ENCODE data around the gene KRTAP3-3. TPM values are rescaled to one million over a fixed set of nuclear protein-coding genes. Genes with fewer than 3 reads are reported as not detected.

KRTAP3-3 gene
- total RNA-seq, 1 donor = not detected

GRCh38 chr17:40945414-40945813 lies 48.5 kb downstream of the KRTAP3-3 start:
- no peak overlapping the region for H2AFZ ChIP-seq (ENCODE audit: low read length)
- no peak overlapping the region for H3K4me3 ChIP-seq (ENCODE audit: insufficient read depth, low read length)
- H3K36me3 ChIP-seq (ENCODE audit: insufficient read depth, low read length) = no peaks in the 10 kb centered on the region
- H3K27me3 ChIP-seq (ENCODE audit: insufficient read depth, low read length) = no peaks in the 10 kb centered on the region
- H3K27ac ChIP-seq (ENCODE audit: low read depth, low read length) = no peak overlapping the region
- H3K4me2 ChIP-seq (ENCODE audit: insufficient read depth, low read length) = no peak overlapping the region
- no peak for DNase-seq (ENCODE audit: insufficient read length, low spot score, missing footprints)
- no peaks in the 10 kb centered on the region for H3K9me3 ChIP-seq (ENCODE audit: low read depth, low read length)
- no peaks in the 10 kb centered on the region for H3K79me2 ChIP-seq (ENCODE audit: insufficient read depth, low read length)
- TF ChIP-seq, protein P1, sequence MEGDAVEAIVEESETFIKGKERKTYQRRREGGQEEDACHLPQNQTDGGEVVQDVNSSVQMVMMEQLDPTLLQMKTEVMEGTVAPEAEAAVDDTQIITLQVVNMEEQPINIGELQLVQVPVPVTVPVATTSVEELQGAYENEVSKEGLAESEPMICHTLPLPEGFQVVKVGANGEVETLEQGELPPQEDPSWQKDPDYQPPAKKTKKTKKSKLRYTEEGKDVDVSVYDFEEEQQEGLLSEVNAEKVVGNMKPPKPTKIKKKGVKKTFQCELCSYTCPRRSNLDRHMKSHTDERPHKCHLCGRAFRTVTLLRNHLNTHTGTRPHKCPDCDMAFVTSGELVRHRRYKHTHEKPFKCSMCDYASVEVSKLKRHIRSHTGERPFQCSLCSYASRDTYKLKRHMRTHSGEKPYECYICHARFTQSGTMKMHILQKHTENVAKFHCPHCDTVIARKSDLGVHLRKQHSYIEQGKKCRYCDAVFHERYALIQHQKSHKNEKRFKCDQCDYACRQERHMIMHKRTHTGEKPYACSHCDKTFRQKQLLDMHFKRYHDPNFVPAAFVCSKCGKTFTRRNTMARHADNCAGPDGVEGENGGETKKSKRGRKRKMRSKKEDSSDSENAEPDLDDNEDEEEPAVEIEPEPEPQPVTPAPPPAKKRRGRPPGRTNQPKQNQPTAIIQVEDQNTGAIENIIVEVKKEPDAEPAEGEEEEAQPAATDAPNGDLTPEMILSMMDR (IDR thresholded peaks at IDR 0.05; ENCODE audit: extremely low read depth, low read depth, low read length) = no peak
- no peaks in the 10 kb centered on the region for H3K4me1 ChIP-seq (ENCODE audit: insufficient read depth, low read length)
- H4K20me1 ChIP-seq (ENCODE audit: insufficient read depth, low read length) = no peaks in the 10 kb centered on the region

GRCh38 chr17:40944531-40944930 lies 49.4 kb downstream of the KRTAP3-3 start:
- no peak for DNase-seq (ENCODE audit: insufficient read length, low spot score, missing footprints)
- H3K4me2 ChIP-seq (ENCODE audit: insufficient read depth, low read length) = no peak overlapping the region
- no peaks in the 10 kb centered on the region for H3K4me1 ChIP-seq (ENCODE audit: insufficient read depth, low read length)
- no peaks in the 10 kb centered on the region for H3K27me3 ChIP-seq (ENCODE audit: insufficient read depth, low read length)
- peak overlapping the region; percentile 71 for H2AFZ ChIP-seq (ENCODE audit: low read length)
- no peak overlapping the region for H3K27ac ChIP-seq (ENCODE audit: low read depth, low read length)
- H3K79me2 ChIP-seq (ENCODE audit: insufficient read depth, low read length) = no peaks in the 10 kb centered on the region
- TF ChIP-seq, protein P1 (IDR thresholded peaks at IDR 0.05; ENCODE audit: extremely low read depth, low read depth, low read length) = no peak
- no peak overlapping the region for H3K4me3 ChIP-seq (ENCODE audit: insufficient read depth, low read length)
- H3K9me3 ChIP-seq (ENCODE audit: low read depth, low read length) = no peaks in the 10 kb centered on the region
- H4K20me1 ChIP-seq (ENCODE audit: insufficient read depth, low read length) = no peaks in the 10 kb centered on the region
- H3K36me3 ChIP-seq (ENCODE audit: insufficient read depth, low read length) = no peaks in the 10 kb centered on the region

Small RNA genes lying within 50 kb of the gene (small RNA-seq; reads per million reads assigned to genes)
- not detected for gene KRTAP3-4P

Other genes with a start within 250 kb of the KRTAP3-3 start
- gene KRT25, start 238.8 kb downstream of the KRTAP3-3 start, total RNA-seq = not detected in 2 replicates
- gene KRT26, start 222.0 kb downstream of the KRTAP3-3 start, total RNA-seq = not detected in 2 replicates
- not detected in 2 replicates for gene KRT27, start 211.6 kb downstream of the KRTAP3-3 start, total RNA-seq
- not detected in 2 replicates for gene KRT28, start 194.2 kb downstream of the KRTAP3-3 start, total RNA-seq
- gene KRT10, start 171.6 kb downstream of the KRTAP3-3 start, total RNA-seq = 2.2 and 2.4 TPM in 2 replicates
- not detected in 2 replicates for gene KRT12, start 126.9 kb downstream of the KRTAP3-3 start, total RNA-seq
- gene KRT20, start 108.9 kb downstream of the KRTAP3-3 start, total RNA-seq = not detected in 2 replicates
- 0.36 and 0.59 TPM in 2 replicates for gene KRT23, start 56.5 kb downstream of the KRTAP3-3 start, total RNA-seq
- 0.36 TPM in 1 of 2 replicates, not detected in the other for gene KRT39, start 27.2 kb downstream of the KRTAP3-3 start, total RNA-seq
- gene KRT40, start 9.8 kb downstream of the KRTAP3-3 start, total RNA-seq = under 0.01 TPM in 1 of 2 replicates, not detected in the other
- gene KRTAP3-2, start 5.7 kb upstream of the KRTAP3-3 start, total RNA-seq = not detected in 2 replicates
- gene KRTAP3-1, start 15.0 kb upstream of the KRTAP3-3 start, total RNA-seq = not detected in 2 replicates
- gene KRTAP1-5, start 33.0 kb upstream of the KRTAP3-3 start, total RNA-seq = 25.0 and 31.8 TPM in 2 replicates
- not detected in 2 replicates for gene KRTAP1-4, start 36.0 kb upstream of the KRTAP3-3 start, total RNA-seq
- gene KRTAP1-3, start 40.7 kb upstream of the KRTAP3-3 start, total RNA-seq = not detected in 2 replicates
- gene KRTAP1-1, start 47.3 kb upstream of the KRTAP3-3 start, total RNA-seq = 2.2 and 2.4 TPM in 2 replicates
- gene KRTAP2-1, start 53.2 kb upstream of the KRTAP3-3 start, total RNA-seq = not detected in 2 replicates
- gene KRTAP2-2, start 61.1 kb upstream of the KRTAP3-3 start, total RNA-seq = not detected in 2 replicates
- 0.29 TPM in 1 of 2 replicates, not detected in the other for gene KRTAP2-3, start 66.0 kb upstream of the KRTAP3-3 start, total RNA-seq
- gene KRTAP2-4, start 71.7 kb upstream of the KRTAP3-3 start, total RNA-seq = not detected in 2 replicates
- gene KRTAP4-7, start 90.0 kb upstream of the KRTAP3-3 start, total RNA-seq = under 0.01 and 0.72 TPM in 2 replicates
- gene KRTAP4-8, start 104.0 kb upstream of the KRTAP3-3 start, total RNA-seq = not detected in 2 replicates
- not detected in 2 replicates for gene KRTAP4-16, start 108.0 kb upstream of the KRTAP3-3 start, total RNA-seq
- not detected in 2 replicates for gene KRTAP4-9, start 111.2 kb upstream of the KRTAP3-3 start, total RNA-seq
- not detected in 2 replicates for gene KRTAP4-11, start 124.2 kb upstream of the KRTAP3-3 start, total RNA-seq
- gene KRTAP4-12, start 130.0 kb upstream of the KRTAP3-3 start, total RNA-seq = not detected in 2 replicates
- not detected in 2 replicates for gene KRTAP4-6, start 146.4 kb upstream of the KRTAP3-3 start, total RNA-seq
- gene KRTAP4-5, start 155.7 kb upstream of the KRTAP3-3 start, total RNA-seq = not detected in 2 replicates
- gene KRTAP4-4, start 166.6 kb upstream of the KRTAP3-3 start, total RNA-seq = not detected in 2 replicates
- gene KRTAP4-3, start 174.1 kb upstream of the KRTAP3-3 start, total RNA-seq = not detected in 2 replicates
- not detected in 2 replicates for gene KRTAP4-2, start 184.1 kb upstream of the KRTAP3-3 start, total RNA-seq
- gene KRTAP4-1, start 190.7 kb upstream of the KRTAP3-3 start, total RNA-seq = not detected in 2 replicates
- not detected in 2 replicates for gene KRTAP9-1, start 195.7 kb upstream of the KRTAP3-3 start, total RNA-seq
- not detected in 2 replicates for gene KRTAP9-2, start 232.5 kb upstream of the KRTAP3-3 start, total RNA-seq
- not detected in 2 replicates for gene KRTAP9-3, start 238.3 kb upstream of the KRTAP3-3 start, total RNA-seq
- not detected in 2 replicates for gene KRTAP9-8, start 243.8 kb upstream of the KRTAP3-3 start, total RNA-seq